Measurements from ENCODE around the gene LRRFIP2.

- no peak for TF ChIP-seq CTCF (conservative IDR thresholded peaks at IDR 0.05 in 1 of 2, IDR thresholded peaks at IDR 0.05 in 1 of 2; ENCODE audit: low read depth in 1 of 2, low read length in 2 of 2)
- no peak for TF ChIP-seq EZH2 (IDR thresholded peaks at IDR 0.05; ENCODE audit: low read length, missing control alignments)
These were observed 109.6 kb downstream of the LRRFIP2 start for GRCh38 chr3:37064747-37065146.

All from fibroblast of lung (primary cell).